Keratinocyte (primary cell): ENCODE data around the gene SH3PXD2B. TPM values are rescaled to one million over a fixed set of nuclear protein-coding genes. Genes with fewer than 3 reads are reported as not detected.

Experiments
- DNase-seq: peaks from one replicate; pipeline ENCODE4 v3.0.0-alpha.2; 2011; ENCODE audit warnings: low read depth, missing footprints, low spot score
- FAIRE-seq: peaks from 2 replicates; lab custom pipeline; 2011; peaks lifted over from hg19 to GRCh38; lab: Jason Lieb, UNC
- H2AFZ ChIP-seq: 2 replicates; pipeline ENCODE4 v1.6.0; 2012; ENCODE audit warnings: low read length, control low read depth, inconsistent platforms; ENCODE audit not compliant: control insufficient read depth
- H3K27ac ChIP-seq: 2 replicates; pipeline ENCODE4 v1.5.1; 2011; ENCODE audit warnings: low read length; ENCODE audit not compliant: control insufficient read depth, insufficient read depth
- H3K27me3 ChIP-seq: 3 replicates; pipeline ENCODE4 v1.6.0; 2011; ENCODE audit warnings: low read length; ENCODE audit not compliant: control insufficient read depth, insufficient read depth; ENCODE audit errors: extremely low read depth
- H3K36me3 ChIP-seq, 2 experiments: 2 replicates in 1 of 2; 3 replicates in 1 of 2; pipeline ENCODE4 v1.5.1; 2011; ENCODE audit warnings: low read length in 2 of 2, mild to moderate bottlenecking in 1 of 2; ENCODE audit not compliant: control insufficient read depth in 2 of 2, insufficient read depth in 2 of 2; ENCODE audit errors: extremely low read depth in 1 of 2
- H3K4me1 ChIP-seq: 3 replicates; pipeline ENCODE4 v1.5.1; 2011; ENCODE audit warnings: low read length; ENCODE audit not compliant: control insufficient read depth, insufficient read depth; ENCODE audit errors: extremely low read depth
- H3K4me2 ChIP-seq: 3 replicates; pipeline ENCODE4 v1.6.0; 2011; ENCODE audit warnings: low read depth, low read length; ENCODE audit not compliant: control insufficient read depth, insufficient read depth; ENCODE audit errors: extremely low read depth
- H3K4me3 ChIP-seq, 3 experiments: fragments of 200-600 bp in 1 of 3; sonication (generic) in 1 of 3; 2 replicates in 2 of 3; 3 replicates in 1 of 3; pipeline ENCODE4 v1.5.1; 2011 to 2016; ENCODE audit warnings: low read length in 3 of 3, mild to moderate bottlenecking in 3 of 3, control low read depth in 2 of 3, inconsistent platforms in 1 of 3, low read depth in 1 of 3, mixed read lengths in 1 of 3, mixed run types in 1 of 3, moderate library complexity in 1 of 3; ENCODE audit not compliant: control insufficient read depth in 2 of 3, insufficient read depth in 2 of 3; ENCODE audit errors: extremely low read depth in 1 of 3
- H3K79me2 ChIP-seq: 2 replicates; pipeline ENCODE4 v1.6.0; 2012; ENCODE audit warnings: low read length; ENCODE audit not compliant: control insufficient read depth, insufficient read depth
- H3K9ac ChIP-seq: 3 replicates; pipeline ENCODE4 v1.6.0; 2011; ENCODE audit warnings: low read length; ENCODE audit not compliant: control insufficient read depth, insufficient read depth; ENCODE audit errors: extremely low read depth
- H3K9me1 ChIP-seq: 3 replicates; pipeline ENCODE4 v1.6.0; 2011; ENCODE audit warnings: low read length; ENCODE audit not compliant: control insufficient read depth, insufficient read depth; ENCODE audit errors: extremely low read depth
- H3K9me3 ChIP-seq: 2 replicates; pipeline ENCODE4 v1.5.1; 2012; ENCODE audit warnings: low read depth, low read length; ENCODE audit not compliant: control insufficient read depth
- H4K20me1 ChIP-seq: 3 replicates; pipeline ENCODE4 v1.6.0; 2011; ENCODE audit warnings: low read length; ENCODE audit not compliant: control insufficient read depth, insufficient read depth; ENCODE audit errors: extremely low read depth
- EZH2 ChIP-seq: IDR thresholded peaks from one replicate; pipeline ENCODE4 v1.6.1; 2012; ENCODE audit warnings: inconsistent platforms, mild to moderate bottlenecking, low read length, moderate library complexity
- dilution Hi-C: fragments of 300-500 bp; cut with MboI; formaldehyde crosslinking; loops from one replicate; pipeline ENCODE4 v1.7.0; 2020; ENCODE audit warnings: low sequenced_read_pairs; ENCODE audit not compliant: extremely low pct_ligation_motif_present
- polyA plus RNA-seq, 5 experiments: library from polyadenylated mRNA; depleted of rRNA in 3 of 5; stranded (reverse) in 3 of 5; stranded (forward) in 1 of 5; unstranded in 1 of 5; fragments of >200 nt; gene quantifications; 1 replicate in 1 of 5; 2 replicates in 3 of 5; 3 replicates in 1 of 5; pipeline versions ENCODE4 v1.2.1 to v1.2.3, GENCODE V29; 2011 to 2012; ENCODE audit warnings: missing spikeins in 2 of 5, low read depth in 1 of 5, low replicate concordance in 1 of 5
- TF ChIP-seq, protein P1 (sequence below), 3 experiments: IDR thresholded peaks in 1 of 3; conservative IDR thresholded peaks in 1 of 3; optimal IDR thresholded peaks in 1 of 3; 2 replicates in 2 of 3; 3 replicates in 1 of 3; pipeline versions ENCODE3 to v1.5.1; 2011; ENCODE audit warnings: low read length in 3 of 3, mild to moderate bottlenecking in 3 of 3, moderate library complexity in 2 of 3, control low read depth in 1 of 3, inconsistent platforms in 1 of 3; ENCODE audit not compliant: insufficient read depth in 2 of 3; ENCODE audit errors: extremely low read depth in 1 of 3

SH3PXD2B gene
- polyA plus RNA-seq, 1 donor (not counting 4 experiments of a cell fraction or from before 2014, with no cell fraction given) = 17.3 TPM

DNA sequence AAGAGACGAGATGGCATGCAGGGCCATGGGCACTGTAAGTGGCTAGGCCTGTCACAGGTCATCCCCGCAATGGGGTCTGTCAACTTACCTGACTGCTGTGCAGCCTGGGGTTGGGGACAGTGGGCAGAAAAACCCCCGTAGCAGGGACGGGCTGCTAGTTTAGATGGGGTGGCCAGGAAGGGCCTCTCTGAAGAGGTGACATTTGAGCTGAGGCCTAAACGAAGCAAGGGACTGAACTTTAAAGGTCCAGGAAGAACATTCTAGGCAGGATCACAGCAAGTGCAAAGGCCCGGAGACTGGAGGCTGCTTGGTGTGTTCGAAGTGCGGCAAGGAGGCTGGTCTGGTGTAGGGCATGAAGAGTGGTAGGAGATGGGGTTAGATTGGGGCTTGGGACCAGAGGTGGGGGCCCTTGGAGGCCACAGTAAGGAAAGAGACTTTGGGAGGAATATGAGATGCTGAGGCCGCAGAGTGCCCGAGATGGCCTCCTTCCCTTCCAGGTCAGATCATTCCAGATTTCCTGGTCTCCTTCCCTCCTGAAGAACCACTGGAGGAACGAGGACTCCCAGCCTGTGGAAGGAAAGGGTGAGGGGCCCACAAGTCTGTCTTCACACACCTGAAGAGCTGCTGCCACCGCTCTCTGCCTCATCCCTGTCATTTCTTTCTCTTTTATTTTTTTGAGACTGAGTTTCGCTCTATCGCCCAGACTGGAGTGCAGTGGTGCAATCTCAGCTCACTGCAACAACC lies 37.9 kb upstream of the SH3PXD2B start:
- Histone ChIP-seq H3K4me1 (no peaks in the 10 kb centered on the region), H3K27me3 (peaks cover 17% of the 10 kb centered on the region), H2AFZ (no peak overlapping the region), H3K4me3 (no peak overlapping the region), H3K79me2 (no peaks in the 10 kb centered on the region), H3K9me1 (no peaks in the 10 kb centered on the region), H3K27ac (no peak overlapping the region), H3K36me3 (no peaks in the 10 kb centered on the region), H3K9me3 (no peaks in the 10 kb centered on the region), H4K20me1 (no peaks in the 10 kb centered on the region), H3K4me2 (no peak overlapping the region), H3K9ac (no peak overlapping the region)
- no peak for TF ChIP-seq EZH2
- TF ChIP-seq, protein P1, sequence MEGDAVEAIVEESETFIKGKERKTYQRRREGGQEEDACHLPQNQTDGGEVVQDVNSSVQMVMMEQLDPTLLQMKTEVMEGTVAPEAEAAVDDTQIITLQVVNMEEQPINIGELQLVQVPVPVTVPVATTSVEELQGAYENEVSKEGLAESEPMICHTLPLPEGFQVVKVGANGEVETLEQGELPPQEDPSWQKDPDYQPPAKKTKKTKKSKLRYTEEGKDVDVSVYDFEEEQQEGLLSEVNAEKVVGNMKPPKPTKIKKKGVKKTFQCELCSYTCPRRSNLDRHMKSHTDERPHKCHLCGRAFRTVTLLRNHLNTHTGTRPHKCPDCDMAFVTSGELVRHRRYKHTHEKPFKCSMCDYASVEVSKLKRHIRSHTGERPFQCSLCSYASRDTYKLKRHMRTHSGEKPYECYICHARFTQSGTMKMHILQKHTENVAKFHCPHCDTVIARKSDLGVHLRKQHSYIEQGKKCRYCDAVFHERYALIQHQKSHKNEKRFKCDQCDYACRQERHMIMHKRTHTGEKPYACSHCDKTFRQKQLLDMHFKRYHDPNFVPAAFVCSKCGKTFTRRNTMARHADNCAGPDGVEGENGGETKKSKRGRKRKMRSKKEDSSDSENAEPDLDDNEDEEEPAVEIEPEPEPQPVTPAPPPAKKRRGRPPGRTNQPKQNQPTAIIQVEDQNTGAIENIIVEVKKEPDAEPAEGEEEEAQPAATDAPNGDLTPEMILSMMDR (optimal IDR thresholded peaks at IDR 0.05 in 1 of 3, IDR thresholded peaks at IDR 0.05 in 1 of 3, conservative IDR thresholded peaks at IDR 0.05 in 1 of 3; ENCODE audit: extremely low read depth in 1 of 3, insufficient read depth in 2 of 3, low read length in 3 of 3) = no peak
- no peak for DNase-seq
- no peak for FAIRE-seq
- dilution Hi-C loops = loop anchor here (25.0 kb wide), 1 partner anchor 195 kb away; no protein-coding TSS in a partner anchor

DNA sequence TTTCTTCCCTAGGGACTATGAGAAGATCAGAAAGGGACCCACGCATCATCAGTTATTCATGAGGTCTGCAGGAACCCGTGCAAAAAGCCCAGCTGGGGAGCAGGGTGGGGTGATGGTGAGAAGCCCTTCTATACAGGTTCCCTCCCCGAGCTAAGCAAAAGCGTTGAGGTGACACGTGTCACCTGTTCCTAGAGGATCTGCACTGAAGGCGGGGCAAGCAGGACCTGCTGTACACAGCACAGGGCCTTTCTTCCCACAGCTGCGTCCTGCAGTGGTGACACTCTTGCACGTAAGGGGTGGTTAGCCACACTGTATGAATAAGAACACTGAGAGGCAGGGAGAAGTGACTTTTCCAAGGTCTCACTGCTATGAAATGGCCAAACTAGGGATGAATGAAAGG lies 37.2 kb upstream of the SH3PXD2B start:
- dilution Hi-C loops = loop anchor here (25.0 kb wide), 1 partner anchor 196 kb away; no protein-coding TSS in a partner anchor
- Histone ChIP-seq H4K20me1 (no peaks in the 10 kb centered on the region), H3K4me3 (no peak overlapping the region), H3K9me3 (no peaks in the 10 kb centered on the region), H3K79me2 (no peaks in the 10 kb centered on the region), H3K27me3 (peaks cover 11% of the 10 kb centered on the region), H2AFZ (no peak overlapping the region), H3K36me3 (no peaks in the 10 kb centered on the region), H3K9me1 (no peaks in the 10 kb centered on the region), H3K9ac (no peak overlapping the region), H3K4me1 (no peaks in the 10 kb centered on the region), H3K4me2 (no peak overlapping the region), H3K27ac (no peak overlapping the region)
- no peak for TF ChIP-seq EZH2
- TF ChIP-seq, protein P1 (optimal IDR thresholded peaks at IDR 0.05 in 1 of 3, IDR thresholded peaks at IDR 0.05 in 1 of 3, conservative IDR thresholded peaks at IDR 0.05 in 1 of 3; ENCODE audit: extremely low read depth in 1 of 3, insufficient read depth in 2 of 3, low read length in 3 of 3) = no peak
- DNase-seq (no peak), FAIRE-seq (no peak)
